ENCODE measurements around the gene ERC1. TPM values are rescaled to one million over a fixed set of nuclear protein-coding genes. Genes with fewer than 3 reads are reported as not detected.

The ERC1 gene
- total and polyA plus RNA-seq, 9 of the 15 experiments (the other 6 are each of a cell fraction or from before 2014, with no cell fraction given) = 0.74 to 11.8 (median 4.8) TPM

DNA sequence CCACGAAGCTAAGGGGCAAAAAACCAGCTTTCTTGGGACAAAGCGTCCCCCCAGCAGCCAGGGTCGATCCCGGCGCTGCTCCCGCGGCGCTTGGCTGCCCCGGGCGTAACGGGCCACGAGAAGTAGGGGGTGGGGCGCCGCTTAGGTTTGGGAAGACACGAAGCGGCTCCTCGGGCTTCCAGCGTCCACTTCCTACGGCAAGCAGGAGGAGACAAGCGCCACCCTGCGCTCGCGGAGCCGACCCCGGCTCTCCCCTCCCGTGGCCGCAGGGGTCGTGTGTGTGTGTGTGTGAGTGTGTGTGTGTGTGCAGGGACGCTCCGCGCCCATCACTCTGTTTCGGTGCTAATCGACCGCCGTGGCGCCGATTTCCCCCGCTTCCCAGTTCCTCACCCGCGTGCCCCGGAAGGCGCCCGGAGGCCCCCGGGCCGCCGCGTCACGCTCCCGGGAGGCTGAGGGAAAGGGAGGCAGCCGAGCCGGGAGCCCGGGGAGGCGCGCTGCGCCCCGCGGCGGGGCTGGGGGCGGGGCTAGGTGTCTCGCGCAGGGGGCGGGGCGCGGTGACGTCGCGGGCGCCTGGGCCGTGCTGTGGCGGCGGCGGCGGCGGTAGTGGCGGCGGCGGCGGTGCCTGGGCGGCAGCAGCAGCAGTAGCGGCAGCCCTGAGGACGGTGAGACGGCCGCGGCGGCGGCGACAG lies at the start of gene ERC1 (continued):
- peak; percentile 78; the same call in 1 of the 2 replicates for TF ChIP-seq ZBTB7A (IDR thresholded peaks at IDR 0.05; ENCODE audit: borderline replicate concordance, control insufficient read depth, low read depth, low read length)
- TF ChIP-seq TCF3 (CRISPR knock-in tag; IDR thresholded peaks at IDR 0.05) = no peak
- TF ChIP-seq MAFK (IDR thresholded peaks at IDR 0.05; ENCODE audit: low read length) = no peak
- TF ChIP-seq CHD2 (IDR thresholded peaks at IDR 0.05; ENCODE audit: low read depth, low read length) = peak; percentile 51

DNA sequence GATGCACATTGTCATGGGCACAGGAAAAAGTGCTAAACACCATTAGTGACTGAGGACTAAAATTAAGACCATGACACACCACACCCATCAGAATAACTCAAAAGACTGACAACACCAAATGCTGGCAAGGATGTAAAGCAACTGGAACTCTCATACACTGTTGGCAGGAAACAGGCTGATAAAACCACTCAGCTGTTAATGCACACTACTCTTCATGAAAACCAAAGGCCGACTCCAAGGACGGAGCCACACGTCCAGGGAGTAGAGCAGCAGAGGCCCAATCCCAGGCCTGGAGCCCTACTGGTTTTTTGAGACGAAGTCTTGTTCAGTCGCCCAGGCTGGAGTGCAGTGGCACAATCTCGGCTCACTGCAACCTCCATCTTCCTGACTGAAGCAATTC lies 48.0 kb upstream of the ERC1 start:
- DNase-seq (ENCODE audit: extremely low read depth in 1 of 4, low spot score in 3 of 4) = no peak
- H3K79me2 ChIP-seq (ENCODE audit: control insufficient read depth, insufficient read depth, low read length) = peaks cover 24% of the 10 kb centered on the region
- ATAC-seq = no peak
- no peak overlapping the region for H3K27ac ChIP-seq (ENCODE audit: extremely low read depth, low read depth, low read length)
- 90% methylated on average over 2 of the region's 6 CpGs for WGBS (ENCODE audit: insufficient coverage, low coverage, missing lambda C conversion rate)
- no peaks in the 10 kb centered on the region; a peak in 1 of 5 replicates for H3K4me1 ChIP-seq (replicated peaks in 1 of 2; ENCODE audit: control insufficient read depth in 2 of 2, insufficient read depth in 2 of 2, low read length in 2 of 2)
- no TSS peak for BruUV-seq (replicated peaks)
- ChIA-PET POLR2A (no interaction called here), CTCF (ENCODE audit: low intra/inter-chr PET ratio) (no interaction called here)
- no peaks in the 10 kb centered on the region for H3K27me3 ChIP-seq (ENCODE audit: control insufficient read depth in 2 of 2, insufficient read depth in 2 of 2, low read length in 2 of 2)
- intact Hi-C loops (cut with micrococcal nuclease) (no loop called here), in situ Hi-C loops (cut with MboI) (no loop called here)
- no peaks in the 10 kb centered on the region for H3K9me1 ChIP-seq (ENCODE audit: control insufficient read depth, insufficient read depth, low read length)
- no peaks in the 10 kb centered on the region for H3K9me3 ChIP-seq (replicated peaks; ENCODE audit: control insufficient read depth, insufficient read depth, low read depth, low read length)
- H3K4me2 ChIP-seq (ENCODE audit: insufficient read depth, low read length) = no peak overlapping the region
- no peak overlapping the region for H3K9ac ChIP-seq (ENCODE audit: insufficient read depth in 1 of 2, low read depth in 2 of 2, low read length in 2 of 2)
- no peak overlapping the region for H3K4me3 ChIP-seq
- no peak for FAIRE-seq
- no peaks in the 10 kb centered on the region for H4K20me1 ChIP-seq (replicated peaks; ENCODE audit: control insufficient read depth, insufficient read depth, low read length)
- no peak overlapping the region for H2AFZ ChIP-seq (ENCODE audit: low read depth, low read length)
- H3K36me3 ChIP-seq (ENCODE audit: control insufficient read depth, insufficient read depth, low read length) = peaks cover 17% of the 10 kb centered on the region; the same call in 2 of the 3 replicates
- TF ChIP-seq, protein P1, sequence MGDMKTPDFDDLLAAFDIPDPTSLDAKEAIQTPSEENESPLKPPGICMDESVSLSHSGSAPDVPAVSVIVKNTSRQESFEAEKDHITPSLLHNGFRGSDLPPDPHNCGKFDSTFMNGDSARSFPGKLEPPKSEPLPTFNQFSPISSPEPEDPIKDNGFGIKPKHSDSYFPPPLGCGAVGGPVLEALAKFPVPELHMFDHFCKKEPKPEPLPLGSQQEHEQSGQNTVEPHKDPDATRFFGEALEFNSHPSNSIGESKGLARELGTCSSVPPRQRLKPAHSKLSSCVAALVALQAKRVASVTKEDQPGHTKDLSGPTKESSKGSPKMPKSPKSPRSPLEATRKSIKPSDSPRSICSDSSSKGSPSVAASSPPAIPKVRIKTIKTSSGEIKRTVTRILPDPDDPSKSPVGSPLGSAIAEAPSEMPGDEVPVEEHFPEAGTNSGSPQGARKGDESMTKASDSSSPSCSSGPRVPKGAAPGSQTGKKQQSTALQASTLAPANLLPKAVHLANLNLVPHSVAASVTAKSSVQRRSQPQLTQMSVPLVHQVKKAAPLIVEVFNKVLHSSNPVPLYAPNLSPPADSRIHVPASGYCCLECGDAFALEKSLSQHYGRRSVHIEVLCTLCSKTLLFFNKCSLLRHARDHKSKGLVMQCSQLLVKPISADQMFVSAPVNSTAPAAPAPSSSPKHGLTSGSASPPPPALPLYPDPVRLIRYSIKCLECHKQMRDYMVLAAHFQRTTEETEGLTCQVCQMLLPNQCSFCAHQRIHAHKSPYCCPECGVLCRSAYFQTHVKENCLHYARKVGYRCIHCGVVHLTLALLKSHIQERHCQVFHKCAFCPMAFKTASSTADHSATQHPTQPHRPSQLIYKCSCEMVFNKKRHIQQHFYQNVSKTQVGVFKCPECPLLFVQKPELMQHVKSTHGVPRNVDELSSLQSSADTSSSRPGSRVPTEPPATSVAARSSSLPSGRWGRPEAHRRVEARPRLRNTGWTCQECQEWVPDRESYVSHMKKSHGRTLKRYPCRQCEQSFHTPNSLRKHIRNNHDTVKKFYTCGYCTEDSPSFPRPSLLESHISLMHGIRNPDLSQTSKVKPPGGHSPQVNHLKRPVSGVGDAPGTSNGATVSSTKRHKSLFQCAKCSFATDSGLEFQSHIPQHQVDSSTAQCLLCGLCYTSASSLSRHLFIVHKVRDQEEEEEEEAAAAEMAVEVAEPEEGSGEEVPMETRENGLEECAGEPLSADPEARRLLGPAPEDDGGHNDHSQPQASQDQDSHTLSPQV (IDR thresholded peaks at IDR 0.05) = no peak
- TF ChIP-seq ZNF551 (CRISPR knock-in tag; IDR thresholded peaks at IDR 0.05) (no peak), SMAD1 (IDR thresholded peaks at IDR 0.05; ENCODE audit: low read depth, low read length, partially characterized antibody) (no peak), HMG20A (CRISPR knock-in tag; conservative IDR thresholded peaks at IDR 0.05) (no peak), TEAD1 (CRISPR knock-in tag; IDR thresholded peaks at IDR 0.05) (no peak), SAP30 (IDR thresholded peaks at IDR 0.05; ENCODE audit: borderline replicate concordance, insufficient read depth, low read depth, low read length, poor library complexity, severe bottlenecking) (no peak), MAFG (tag; conservative IDR thresholded peaks at IDR 0.05) (no peak), HNRNPUL1 (IDR thresholded peaks at IDR 0.05; ENCODE audit: low read length) (no peak), CREB1 (IDR thresholded peaks at IDR 0.05) (no peak), CREB1 (CRISPR knock-in tag; IDR thresholded peaks at IDR 0.05) (no peak), ZNF561 (CRISPR knock-in tag; conservative IDR thresholded peaks at IDR 0.05) (no peak)
- TF ChIP-seq, protein P2, sequence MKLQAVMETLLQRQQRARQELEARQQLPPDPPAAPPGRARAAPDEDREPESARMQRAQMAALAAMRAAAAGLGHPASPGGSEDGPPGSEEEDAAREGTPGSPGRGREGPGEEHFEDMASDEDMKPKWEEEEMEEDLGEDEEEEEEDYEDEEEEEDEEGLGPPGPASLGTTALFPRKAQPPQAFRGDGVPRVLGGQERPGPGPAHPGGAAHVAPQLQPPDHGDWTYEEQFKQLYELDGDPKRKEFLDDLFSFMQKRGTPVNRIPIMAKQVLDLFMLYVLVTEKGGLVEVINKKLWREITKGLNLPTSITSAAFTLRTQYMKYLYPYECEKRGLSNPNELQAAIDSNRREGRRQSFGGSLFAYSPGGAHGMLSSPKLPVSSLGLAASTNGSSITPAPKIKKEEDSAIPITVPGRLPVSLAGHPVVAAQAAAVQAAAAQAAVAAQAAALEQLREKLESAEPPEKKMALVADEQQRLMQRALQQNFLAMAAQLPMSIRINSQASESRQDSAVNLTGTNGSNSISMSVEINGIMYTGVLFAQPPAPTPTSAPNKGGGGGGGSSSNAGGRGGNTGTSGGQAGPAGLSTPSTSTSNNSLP (IDR thresholded peaks at IDR 0.05; ENCODE audit: borderline replicate concordance, low read depth, low read length) = no peak

All from K562 (cell line).